GM23338 (cell line): ENCODE measurements around the gene PABPC3. TPM values are rescaled to one million over a fixed set of nuclear protein-coding genes. Genes with fewer than 3 reads are reported as not detected.

Experiments
- CREB1 ChIP-seq: fragments of 250-450 bp; sonication (Bioruptor Pico); IDR thresholded peaks from 2 replicates; pipeline ENCODE4 v1.5.0; 2020; ENCODE audit warnings: low read depth, mild to moderate bottlenecking, moderate library complexity
- CTCF ChIP-seq, 2 experiments: fragments of 200-600 bp in 1 of 2; sonication (generic) in 1 of 2; conservative IDR thresholded peaks; 2 replicates each; pipeline versions ENCODE4 v1.5.1 to v1.6.1; 2016 to 2017; ENCODE audit warnings: antibody characterized with exemption in 2 of 2, low read depth in 2 of 2, mild to moderate bottlenecking in 2 of 2, moderate library complexity in 1 of 2
- EZH2 ChIP-seq: fragments of 200-600 bp; sonication (generic); IDR thresholded peaks from one replicate; pipeline ENCODE4 v1.8.0; 2017; ENCODE audit warnings: antibody characterized with exemption, mild to moderate bottlenecking, low read depth; ENCODE audit not compliant: unreplicated experiment
- EZH2phosphoT487 ChIP-seq: fragments of 200-600 bp; sonication (generic); IDR thresholded peaks from one replicate; pipeline ENCODE4 v1.8.1; 2018; ENCODE audit warnings: antibody characterized with exemption; ENCODE audit not compliant: unreplicated experiment
- JUNB ChIP-seq: IDR thresholded peaks from one replicate; pipeline ENCODE4 v1.6.1; 2016; ENCODE audit warnings: antibody characterized with exemption; ENCODE audit not compliant: unreplicated experiment
- POLR2AphosphoS5 ChIP-seq: IDR thresholded peaks from 2 replicates; pipeline ENCODE4 v1.6.1; 2016; ENCODE audit warnings: antibody characterized with exemption, low read depth
- STAT1 ChIP-seq: IDR thresholded peaks from one replicate; pipeline ENCODE4 v1.6.1; 2016; ENCODE audit warnings: antibody characterized with exemption; ENCODE audit not compliant: unreplicated experiment
- ZNF114 ChIP-seq: fragments of 250-450 bp; sonication (Bioruptor Pico); IDR thresholded peaks from 2 replicates; pipeline ENCODE4 v1.5.0; 2020; ENCODE audit warnings: mild to moderate bottlenecking, moderate library complexity
- ZNF331 ChIP-seq: fragments of 250-450 bp; sonication (Bioruptor Pico); IDR thresholded peaks from 2 replicates; pipeline ENCODE4 v1.5.0; 2020; ENCODE audit warnings: low read depth, mild to moderate bottlenecking, moderate library complexity
- ZNF462 ChIP-seq: fragments of 250-450 bp; sonication (Bioruptor Pico); IDR thresholded peaks from 2 replicates; pipeline ENCODE4 v1.5.0; 2020; ENCODE audit warnings: mild to moderate bottlenecking, moderate library complexity
- polyA plus RNA-seq: library from polyadenylated mRNA; unstranded; fragments of >200 nt; fragmentation: Nextera tagmentation; extraction: Ambion mirVana; gene quantifications from 2 replicates; pipeline ENCODE4 v1.2.1, GENCODE V29; 2016
- total RNA-seq: library from RNA; depleted of rRNA; stranded (reverse); fragments of >200 nt; shearing (Covaris generic); gene quantifications from 2 replicates; pipeline ENCODE4 v1.2.3, GENCODE V29; 2014
- TF ChIP-seq, protein P1 (sequence below): IDR thresholded peaks from one replicate; pipeline ENCODE4 v1.6.1; 2018; ENCODE audit warnings: antibody characterized with exemption; ENCODE audit not compliant: unreplicated experiment

PABPC3 gene
- total and polyA plus RNA-seq, 2 experiments from 2014 or later = 0.55 to 1.2 TPM

DNA sequence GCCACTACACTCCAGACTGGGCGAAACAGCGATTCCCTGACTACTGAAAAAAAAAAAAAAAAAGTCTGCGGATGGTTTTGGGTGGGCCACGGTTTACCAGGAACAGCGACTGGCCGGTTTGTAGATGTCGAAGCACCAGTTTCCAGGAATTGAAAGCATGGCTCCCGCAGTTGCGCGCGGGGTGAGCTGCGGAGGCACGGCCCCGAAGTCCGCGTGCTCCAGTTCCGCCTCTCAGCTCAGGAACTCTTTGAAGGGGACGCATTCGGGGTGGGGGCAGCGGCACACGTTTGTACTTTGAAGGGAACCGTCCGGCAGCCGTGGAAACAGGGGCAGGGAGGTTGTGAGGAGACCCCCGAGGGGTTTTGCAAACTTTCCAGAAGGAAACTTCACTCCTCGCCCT lies 27.1 kb upstream of the PABPC3 start (continued):
- TF ChIP-seq ZNF462 (no peak), ZNF331 (no peak), CTCF (conservative IDR thresholded peaks at IDR 0.05; ENCODE audit: low read depth in 2 of 2) (no peak), JUNB (no peak), POLR2AphosphoS5 (no peak), CREB1 (CRISPR knock-in tag) (no peak), ZNF114 (CRISPR knock-in tag) (no peak), EZH2phosphoT487 (no peak), EZH2 (no peak), STAT1 (no peak)
- TF ChIP-seq, protein P1, sequence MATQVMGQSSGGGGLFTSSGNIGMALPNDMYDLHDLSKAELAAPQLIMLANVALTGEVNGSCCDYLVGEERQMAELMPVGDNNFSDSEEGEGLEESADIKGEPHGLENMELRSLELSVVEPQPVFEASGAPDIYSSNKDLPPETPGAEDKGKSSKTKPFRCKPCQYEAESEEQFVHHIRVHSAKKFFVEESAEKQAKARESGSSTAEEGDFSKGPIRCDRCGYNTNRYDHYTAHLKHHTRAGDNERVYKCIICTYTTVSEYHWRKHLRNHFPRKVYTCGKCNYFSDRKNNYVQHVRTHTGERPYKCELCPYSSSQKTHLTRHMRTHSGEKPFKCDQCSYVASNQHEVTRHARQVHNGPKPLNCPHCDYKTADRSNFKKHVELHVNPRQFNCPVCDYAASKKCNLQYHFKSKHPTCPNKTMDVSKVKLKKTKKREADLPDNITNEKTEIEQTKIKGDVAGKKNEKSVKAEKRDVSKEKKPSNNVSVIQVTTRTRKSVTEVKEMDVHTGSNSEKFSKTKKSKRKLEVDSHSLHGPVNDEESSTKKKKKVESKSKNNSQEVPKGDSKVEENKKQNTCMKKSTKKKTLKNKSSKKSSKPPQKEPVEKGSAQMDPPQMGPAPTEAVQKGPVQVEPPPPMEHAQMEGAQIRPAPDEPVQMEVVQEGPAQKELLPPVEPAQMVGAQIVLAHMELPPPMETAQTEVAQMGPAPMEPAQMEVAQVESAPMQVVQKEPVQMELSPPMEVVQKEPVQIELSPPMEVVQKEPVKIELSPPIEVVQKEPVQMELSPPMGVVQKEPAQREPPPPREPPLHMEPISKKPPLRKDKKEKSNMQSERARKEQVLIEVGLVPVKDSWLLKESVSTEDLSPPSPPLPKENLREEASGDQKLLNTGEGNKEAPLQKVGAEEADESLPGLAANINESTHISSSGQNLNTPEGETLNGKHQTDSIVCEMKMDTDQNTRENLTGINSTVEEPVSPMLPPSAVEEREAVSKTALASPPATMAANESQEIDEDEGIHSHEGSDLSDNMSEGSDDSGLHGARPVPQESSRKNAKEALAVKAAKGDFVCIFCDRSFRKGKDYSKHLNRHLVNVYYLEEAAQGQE = no peak
